HG03039 (cell line): ENCODE results near the gene GPR107.

ENCODE experiments used
- ATAC-seq: cut with Tn5 transposase; IDR thresholded peaks from one replicate; pipeline ENCODE4 v1.9.1; 2021; ENCODE audit warnings: mild to moderate bottlenecking, moderate library complexity; ENCODE audit not compliant: unreplicated experiment

Gene GPR107

DNA sequence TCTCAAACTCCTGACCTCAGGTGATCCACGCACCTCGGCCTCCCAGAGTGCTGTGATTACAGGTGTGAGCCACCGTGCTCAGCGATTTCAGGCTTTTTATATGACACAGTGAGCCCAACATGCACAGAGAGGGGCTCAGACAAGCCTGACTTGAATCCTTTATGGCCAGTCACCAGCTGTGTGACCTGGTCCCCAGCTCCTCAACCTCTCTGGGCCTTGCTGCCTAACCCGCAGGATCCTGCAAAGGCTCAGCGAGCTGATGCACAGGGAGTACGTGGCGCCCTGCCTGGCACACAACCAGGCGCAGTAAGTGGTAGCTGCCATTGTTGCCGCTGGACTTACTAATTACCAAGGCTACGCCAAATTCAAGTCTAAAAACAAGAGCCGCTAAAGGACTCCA is 101.9 kb downstream of the GPR107 start:
- ATAC-seq, result no peak

DNA sequence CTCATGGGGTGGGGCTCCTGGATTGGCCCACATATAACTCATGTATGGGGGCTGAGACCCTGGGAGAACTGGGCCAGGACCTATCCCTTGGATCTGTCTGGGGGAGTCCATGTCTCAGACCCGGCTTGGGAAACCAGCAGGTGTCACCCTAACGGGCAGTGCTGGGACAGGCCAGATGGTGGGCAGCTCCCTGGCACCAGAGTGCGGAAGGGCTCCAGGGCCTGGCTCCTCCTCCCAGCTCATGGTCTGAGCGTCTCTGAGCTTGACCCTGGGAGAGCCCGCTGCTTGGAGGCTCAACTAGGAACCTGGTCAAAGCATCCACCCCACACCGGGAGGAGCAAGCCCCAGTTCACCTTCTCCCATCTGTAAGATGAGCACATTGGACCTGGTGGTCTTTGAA is 103.0 kb downstream of the GPR107 start:
- ATAC-seq, result no peak

DNA sequence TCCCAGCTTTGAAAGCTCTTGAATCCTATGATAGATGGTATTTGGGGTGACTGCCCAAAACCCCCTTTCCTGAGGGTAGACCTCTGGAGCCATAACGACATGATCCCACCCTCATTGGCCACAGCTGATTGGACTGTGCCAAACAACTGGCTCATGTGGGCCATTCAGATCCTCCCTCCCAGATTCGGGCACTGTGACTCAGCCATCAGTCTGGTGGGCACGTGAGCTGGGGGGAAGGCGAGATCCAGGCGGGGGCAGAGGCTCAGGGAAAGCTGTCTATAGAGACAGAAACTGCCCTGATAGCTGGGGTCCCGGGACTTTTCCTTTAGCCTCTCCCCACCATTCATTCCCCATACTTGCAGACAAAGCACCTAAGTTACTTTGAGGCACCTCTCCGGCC is 103.4 kb downstream of the GPR107 start:
- no peak for ATAC-seq

DNA sequence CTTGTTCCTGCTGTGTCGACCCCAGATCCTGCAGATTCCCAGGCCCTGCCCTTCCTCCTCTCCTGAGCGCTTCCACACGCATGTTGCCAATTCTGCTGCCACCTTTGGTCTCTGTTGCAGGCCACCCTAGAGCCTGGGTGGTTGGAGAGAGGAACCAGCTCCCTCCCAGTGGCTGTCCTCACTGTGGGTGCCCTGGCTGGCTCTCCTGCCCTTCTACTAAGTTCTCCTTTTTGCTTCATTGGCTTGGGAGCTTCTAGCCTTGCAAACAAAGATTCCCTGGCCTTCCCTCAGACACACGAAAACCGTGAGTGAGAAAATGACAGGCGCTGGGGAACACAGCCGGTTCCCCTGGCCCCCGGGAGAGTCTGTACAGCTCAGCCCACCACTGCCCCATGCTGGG is 104.3 kb downstream of the GPR107 start:
- ATAC-seq, result no peak

DNA sequence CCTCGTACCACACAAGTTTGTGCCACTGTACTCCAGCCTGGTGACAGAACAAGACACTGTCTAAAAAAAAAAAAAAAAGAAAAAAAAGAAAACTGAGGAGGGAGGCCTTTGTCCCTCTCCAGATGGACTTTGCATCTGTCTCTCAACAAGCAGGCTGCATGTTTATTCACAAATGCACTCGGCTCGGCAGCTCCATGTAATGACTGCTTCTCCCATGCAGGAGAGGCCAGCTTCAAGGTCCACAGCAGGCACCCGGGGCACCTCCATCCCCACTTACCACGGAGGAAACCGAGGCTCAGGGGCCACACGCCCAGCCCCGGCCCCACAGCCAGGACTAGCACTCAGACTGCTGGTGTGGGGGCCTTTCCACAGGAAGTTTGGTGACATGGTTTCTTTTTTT is 105.4 kb downstream of the GPR107 start:
- ATAC-seq, result no peak

DNA sequence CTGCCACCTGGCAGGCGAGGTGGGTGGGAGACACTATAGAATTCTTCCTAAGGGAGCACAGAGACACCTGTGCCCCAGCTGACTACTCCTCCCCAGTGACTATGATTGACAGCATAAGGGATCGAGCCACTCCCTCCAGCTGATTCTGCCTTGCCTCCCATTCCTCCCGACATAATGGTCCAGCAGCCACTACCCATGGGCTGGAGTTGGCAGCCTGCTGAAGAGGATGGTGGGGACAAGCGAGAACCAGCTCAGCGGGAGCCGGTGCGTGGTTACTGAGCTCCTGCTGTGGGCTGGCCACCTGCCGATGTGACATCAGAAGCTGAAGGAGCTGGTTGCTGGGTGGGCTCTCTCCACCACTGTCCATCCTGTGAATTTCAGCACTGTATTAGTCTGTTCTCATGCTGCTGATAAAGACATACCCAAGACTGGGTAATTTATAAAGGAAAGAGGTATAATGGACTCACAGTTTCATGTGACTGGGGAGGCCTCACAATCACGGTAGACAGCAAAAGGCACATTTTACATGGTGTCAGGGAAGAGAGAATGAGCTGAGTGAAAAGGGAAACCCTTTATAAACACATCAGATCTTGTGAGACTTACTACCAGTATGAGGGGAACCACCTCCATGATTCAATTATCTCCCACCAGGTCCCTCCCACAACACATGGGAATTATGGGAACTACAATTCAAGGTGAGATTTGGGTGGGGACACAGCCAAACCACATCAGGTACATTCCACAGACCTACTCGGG is 106.4 kb downstream of the GPR107 start:
- no peak for ATAC-seq

DNA sequence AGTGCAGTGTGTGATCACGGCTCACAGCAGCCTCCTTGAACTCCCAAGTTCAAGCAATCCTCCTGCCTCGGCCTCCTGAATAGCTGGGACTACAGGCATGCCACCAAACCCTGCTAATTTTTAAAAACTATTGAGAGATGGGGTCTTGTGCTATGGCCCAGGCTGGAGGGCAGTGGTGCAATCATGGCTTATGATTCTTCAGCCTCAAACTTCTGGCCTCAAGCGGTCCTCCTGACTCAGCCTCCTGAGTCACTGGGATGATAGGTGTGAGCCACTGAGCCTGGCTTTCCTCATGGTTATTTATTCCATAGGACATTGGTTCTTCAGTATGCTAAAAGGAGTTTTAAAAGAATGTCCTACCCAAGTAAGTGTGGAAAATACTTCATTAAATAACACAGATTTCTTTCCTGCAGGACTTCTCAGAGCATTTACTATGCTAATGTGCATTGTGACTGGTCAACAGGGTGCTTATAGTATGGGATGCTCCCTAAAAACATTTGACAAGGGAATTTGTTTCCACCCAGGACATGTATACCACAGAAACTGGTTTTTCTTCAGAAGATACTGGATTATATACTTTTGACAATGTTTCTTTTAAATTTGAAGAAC is 107.3 kb downstream of the GPR107 start:
- no peak for ATAC-seq

DNA sequence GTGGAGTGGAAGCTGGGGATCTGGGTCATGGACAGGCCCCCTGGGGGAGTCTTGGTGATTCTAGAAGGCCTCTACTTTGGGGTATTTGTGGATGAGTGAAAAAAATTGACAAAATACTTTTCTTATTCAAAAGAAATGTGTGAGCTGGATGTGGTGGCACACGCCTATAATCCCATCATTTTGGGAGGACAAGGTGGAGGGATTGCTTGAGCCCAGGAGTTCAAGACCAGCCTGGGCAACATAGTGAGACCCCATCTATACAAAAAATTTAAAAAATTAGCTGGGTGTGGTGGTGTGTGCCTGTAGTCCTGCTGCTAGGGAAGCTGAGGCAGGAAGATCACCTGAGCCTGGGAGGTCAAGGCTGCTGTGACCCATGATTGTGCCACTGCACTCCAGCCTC is 111.9 kb downstream of the GPR107 start:
- ATAC-seq, result no peak

DNA sequence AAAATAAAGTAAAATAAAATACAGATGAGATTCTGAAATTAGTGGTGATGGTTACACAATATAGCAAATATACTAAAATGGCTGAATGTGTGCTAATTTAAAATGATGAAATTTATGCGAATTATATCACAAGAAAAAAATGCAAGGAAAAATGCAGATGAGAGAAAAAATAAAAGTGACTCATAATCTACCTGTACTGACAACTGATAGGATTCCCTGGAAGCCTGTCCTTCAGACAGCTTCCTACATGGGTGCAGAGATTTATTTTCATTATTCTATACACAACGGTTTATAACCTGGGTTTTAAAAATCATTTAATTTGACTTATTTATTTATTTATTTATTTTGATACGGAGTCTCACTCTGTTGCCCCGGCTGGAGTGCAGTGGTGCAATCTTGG is 112.7 kb downstream of the GPR107 start:
- ATAC-seq, result no peak

DNA sequence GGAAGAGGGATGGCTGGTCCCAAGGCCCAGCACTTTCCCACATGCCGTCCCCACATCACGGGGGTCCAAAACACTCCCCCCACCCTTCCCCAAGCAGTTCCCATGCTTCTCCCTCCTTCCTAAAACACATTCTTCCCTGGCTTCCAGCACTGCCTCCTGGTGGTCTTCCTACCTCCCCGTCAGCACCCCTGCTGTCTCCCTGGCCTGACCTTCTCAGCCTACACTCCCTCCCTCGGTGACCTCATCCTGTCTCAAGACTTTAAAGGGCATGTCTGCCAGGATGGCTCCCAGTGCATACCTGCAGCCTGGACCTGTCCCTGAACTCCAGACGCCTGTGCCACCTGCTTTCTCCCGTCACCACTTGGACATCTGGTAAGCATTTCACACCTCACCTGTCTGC is 114.2 kb downstream of the GPR107 start:
- ATAC-seq, result no peak

DNA sequence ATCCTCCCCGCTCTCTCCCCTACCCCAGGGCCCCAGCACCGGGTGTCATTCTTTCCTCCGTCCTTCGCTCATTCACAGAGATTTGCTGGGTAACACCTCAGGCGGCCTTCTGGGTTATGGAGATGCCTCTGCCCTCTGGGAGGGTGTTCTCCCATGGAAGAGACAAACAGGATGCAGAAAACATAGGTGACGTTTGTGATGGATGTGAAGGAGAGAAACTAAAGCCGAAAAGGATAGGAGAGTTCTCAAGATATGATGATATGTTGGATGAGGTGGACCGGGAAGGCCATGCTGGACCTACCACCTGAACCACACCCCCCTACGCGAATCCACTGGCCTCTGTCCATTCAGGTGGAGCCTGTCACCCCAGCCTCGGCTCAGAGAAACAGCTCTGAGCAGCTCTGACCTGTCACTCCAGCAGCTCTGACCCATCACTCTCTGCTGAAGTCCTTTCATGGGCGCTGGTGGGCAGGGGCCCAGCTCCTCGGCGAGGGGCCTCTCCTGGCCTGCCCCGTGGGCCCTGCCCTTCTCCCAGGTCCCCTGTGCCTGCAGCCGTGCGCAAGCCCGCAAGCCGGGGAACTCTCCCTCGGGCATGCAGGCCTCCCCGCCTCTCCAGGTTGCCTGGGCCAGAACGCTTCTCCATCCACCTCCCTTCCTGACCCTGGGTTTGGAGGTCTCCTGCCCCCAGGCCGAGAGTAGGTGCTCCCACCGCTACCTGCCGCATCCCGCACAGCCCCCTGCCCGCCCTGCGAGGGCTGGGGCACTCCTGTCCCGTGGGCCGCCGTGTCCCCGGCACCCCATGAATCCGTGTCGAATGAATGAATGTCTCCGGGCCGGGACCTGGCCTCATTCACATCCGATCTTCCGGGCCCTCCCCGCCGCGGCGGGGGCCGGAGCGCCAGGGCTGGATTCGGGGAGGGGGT is 117.8 kb downstream of the GPR107 start:
- ATAC-seq, result no peak

DNA sequence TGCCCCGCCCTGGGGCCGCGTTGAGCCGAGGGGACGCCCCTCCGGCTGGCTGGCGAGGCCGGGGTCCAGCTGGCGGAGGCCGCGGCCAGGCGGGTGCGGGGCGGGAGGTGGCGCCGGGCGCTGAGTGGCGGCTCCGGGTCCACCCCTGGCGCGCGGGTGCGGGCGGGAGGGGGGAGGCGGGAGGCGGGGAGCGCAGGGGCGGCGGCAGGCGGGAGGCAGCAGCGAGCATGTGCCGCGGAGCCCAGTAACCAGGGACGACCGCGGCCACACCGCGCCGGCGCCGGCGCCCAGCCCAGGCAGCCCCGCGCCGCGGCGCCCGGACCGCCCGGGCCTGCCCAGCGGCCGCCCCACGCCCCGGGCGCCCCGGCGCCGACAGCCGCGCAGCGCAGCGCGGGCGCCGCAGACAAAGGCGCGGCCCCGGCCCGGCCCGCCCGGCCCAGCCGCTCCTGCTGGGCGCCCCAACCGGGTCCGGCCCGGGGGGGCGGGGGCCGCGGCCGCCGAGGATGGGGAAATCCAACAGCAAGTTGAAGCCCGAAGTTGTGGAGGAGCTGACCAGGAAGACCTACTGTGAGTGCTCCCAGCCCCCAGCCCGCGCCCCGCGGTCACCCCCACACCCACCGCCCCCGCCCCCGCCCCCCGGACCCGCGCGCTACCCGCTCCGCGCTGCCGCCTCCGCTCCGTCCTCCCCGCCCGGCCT is 118.6 kb downstream of the GPR107 start, which contains the start of gene NCS1:
NCS1 (plus strand) TSS at position 244 of the 697 bp plus-strand sequence; CDS start at position 504, 260 bp downstream.
- no peak for ATAC-seq

DNA sequence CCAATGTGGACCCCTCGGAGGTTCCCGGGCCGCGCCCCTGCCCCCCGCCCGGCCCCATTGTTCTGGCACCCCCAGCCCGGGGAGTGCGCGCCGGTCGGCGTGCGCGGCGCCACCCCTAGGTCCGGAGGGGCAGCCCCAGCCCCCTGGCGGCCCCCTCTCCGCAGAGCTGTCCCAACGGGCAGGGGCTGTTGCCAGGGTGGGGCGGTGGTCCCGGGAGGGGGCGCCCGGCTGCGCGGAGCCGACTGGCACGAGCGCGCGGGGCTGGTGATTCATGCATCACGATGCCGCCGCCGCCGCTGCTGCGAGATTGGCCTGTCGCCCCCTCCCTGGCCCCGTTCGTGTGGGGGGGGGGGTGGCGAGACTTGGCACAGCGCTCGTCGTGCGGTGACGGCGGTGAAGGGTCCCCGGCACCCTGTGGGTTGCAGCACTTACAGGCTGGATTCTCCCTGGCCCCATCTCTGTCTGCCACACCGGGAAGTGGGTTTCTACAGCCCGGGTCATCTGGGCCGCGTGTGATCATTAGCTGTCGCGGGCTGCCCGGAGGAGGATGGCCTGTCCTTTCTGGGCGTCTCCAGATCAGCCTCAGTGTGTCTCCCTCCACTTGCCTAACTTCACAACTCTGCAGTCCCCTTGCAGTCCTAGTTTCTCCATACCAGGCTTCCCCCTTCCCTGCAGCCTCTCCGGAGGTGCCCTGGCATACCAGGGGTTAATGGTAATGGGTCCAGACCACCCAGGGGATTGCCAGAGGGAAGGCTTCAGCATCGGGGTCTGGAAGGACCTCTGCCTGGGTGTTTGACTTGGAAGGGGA is 119.4 kb downstream of the GPR107 start:
- ATAC-seq, result no peak

DNA sequence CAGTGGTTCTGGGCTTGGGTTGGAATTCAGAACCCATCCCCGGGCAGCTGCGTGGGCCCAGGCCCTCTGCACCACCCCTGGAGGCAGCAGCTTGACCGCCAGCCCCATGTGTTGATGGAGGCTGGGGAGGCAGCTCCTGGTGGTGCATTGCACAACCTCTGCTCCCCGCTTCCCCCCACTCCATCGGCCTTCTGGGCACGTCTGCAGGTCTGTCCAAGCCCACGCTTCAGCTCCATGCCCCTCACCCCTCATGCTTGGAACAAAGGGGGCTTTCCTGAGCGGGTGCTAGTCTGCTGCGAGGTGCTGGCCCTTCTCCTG is 119.9 kb downstream of the GPR107 start:
- ATAC-seq, result no peak

DNA sequence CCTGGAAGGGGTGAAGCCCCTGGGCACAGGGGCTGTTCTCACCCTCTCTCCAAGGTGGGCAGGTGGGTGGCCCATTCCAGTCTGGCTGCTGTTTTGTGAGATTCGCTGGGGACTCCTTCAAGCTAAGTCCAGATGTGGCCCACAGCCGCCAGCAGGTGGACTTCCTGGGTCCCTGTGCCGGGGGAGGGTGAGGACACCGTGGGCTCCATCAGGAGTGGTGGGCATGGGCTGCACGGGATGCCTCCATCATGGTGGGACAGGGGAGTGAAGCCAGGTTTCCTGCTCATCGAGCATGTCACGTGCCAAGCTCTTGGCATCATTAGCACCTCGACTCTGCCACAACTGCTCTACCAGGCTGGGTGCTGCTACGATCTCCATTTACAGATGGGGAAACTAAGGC is 120.3 kb downstream of the GPR107 start:
- no peak for ATAC-seq

DNA sequence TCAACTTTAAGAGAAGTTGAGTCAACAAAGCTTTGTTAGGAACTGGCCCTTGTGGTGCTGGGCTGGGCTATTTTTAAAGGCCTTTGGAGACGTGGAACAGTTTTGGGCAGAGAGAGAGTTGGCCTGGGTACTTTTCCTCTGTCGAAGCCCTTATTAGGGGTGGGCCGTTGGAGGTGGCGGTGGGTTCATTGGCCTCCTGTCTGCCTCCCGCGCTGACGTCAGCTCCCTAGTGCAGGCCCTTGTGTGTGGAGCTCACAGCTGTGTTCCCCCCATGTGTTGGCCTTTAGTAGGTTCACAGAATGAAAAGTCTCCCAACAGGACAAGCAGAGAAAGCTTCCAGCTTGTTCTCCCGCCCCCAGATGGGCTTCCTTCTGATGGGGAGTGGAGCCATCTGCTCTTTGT is 121.2 kb downstream of the GPR107 start:
- no peak for ATAC-seq

DNA sequence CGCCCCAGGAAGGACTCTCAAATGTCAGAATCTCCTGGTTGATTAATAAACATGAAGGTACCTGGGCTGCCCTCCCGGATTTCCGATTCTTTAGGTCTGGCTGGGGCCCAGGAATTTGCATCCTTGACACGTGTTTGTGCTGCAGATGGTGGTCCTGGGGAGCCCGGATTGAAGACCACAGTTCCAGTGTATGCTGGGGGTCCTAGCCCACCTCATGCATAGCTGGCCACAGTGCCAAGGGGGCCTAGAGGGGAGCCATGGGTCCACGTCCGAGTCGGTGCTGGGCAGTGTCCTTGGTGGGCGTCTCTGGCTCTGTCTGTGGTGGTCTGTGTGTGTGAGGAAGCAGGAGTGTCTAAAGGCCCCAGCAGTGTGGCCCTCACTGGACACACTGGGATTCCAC is 121.6 kb downstream of the GPR107 start:
- no peak for ATAC-seq

DNA sequence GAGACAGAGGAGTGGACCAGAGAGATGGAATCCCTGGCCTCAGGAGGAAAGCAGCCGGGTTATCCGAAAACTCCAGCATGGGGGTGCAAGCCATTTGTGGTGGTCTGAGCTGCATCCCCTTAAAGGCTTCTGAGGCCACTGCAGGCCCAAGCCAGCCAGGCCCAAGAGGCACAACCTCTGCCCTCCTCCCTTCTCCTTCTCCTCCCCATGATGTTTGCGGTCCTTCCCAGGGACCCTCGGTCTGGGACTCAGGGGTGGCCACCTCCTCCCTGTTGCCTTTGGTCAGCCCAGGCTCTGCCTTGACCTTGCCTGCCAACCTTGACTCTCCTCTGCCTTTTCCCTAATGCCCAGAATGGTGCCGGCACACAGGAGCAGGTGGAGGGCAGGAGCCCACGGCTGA is 123.1 kb downstream of the GPR107 start:
- no peak for ATAC-seq

DNA sequence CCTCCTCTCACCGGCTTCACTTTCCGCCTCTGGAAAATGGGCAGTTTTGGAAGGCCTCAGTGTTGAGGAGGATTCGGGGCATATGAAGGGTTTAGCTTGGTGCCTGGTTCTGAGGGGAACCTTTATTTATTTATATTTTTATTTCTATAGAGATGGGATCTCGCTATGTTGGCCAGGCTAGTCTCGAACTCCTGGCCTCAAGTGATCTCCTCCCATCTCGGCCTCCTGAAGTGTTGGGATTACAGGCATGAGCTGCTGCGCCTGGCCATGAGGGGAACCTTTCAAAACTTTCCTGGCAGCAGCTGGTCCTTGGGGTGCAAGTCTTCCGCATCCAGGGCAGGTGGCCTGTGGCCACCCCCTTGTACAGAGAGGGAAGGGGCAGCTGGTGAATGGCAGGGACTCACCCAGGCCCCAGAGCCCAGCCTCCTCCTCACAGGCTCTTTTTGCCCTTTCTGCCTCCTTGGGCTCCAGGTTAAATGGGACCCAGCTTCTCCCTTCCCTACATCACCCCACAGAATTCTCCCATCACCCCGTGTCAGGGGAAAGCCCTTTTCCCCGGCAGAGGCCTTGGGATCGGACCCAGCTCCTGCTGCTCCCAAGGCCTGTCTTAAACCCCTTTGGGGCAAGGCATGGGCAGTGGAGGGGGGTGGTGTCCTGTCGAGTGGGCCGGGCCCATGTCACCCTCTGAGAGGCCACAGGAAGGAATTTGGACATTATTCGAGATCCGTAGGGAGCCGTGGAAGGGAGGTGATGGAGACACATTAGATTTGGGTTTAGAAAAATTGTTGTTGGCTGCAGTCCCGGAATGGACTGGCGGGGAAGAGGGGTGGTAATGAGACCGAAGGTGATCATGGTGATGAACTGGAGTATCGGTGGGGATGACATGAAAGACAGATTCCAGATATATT is 124.4 kb downstream of the GPR107 start:
- no peak for ATAC-seq
